ENCODE measurements around the gene IRX3. TPM values are rescaled to one million over a fixed set of nuclear protein-coding genes. Genes with fewer than 3 reads are reported as not detected.

Gene IRX3
- total RNA-seq, 6 experiments from 2014 or later = 0.25 to 1.3 (median 0.61) TPM

DNA sequence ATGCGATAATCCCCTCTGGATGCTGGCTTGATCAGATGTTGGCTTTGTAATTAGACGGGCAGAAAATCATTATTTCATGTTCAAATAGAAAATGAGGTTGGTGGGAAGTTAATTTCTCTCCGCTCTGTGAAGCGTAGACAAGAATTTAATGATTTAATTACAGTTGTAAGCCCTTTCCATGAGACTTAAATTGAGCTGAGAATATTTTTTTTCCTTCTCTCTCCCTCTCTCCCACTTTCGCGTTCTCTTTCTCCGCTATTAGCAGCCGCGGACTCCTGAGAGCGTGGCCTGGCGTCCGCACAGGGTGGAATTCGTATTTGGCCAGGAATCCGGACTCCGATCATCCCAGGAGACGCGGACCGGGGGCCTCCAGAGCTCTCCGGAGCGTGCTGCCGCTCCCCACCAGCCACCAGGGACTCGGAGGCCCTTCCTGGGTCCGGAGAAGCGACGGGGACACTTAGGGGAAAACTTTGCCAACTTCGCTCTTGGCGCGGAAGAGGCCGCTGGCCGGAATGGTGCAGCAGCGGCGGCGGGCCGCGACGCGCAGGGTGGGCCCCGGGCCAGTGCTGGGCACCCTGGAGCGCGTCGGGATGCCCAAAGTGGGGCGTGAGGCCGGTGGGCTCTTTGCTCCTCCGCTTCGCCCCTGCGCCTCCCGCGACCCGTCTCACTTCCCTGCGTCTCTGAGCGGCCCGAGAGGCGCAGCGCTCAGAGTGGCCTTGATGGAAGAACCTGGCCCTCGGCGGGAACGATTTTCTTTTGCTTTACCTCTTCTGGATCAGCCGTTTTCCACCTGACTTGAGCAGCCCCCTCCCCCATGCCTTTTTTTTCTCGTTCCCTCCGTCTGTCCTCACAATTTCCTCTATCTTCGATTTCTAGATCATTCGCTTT, 3.6 kb upstream of the IRX3 start:
- H3K27me3 ChIP-seq = peaks cover 5 to 26% of the 10 kb centered on the region in 2 donors
- 8% methylated on average over 33 of the region's 62 CpGs for WGBS (ENCODE audit: insufficient coverage, low coverage, low lambda C conversion rate, missing lambda C conversion rate)
- peaks cover 0 to 30% (median 4%) of the 10 kb centered on the region in 4 donors for H3K4me1 ChIP-seq
- no peaks in the 10 kb centered on the region for H3K9me3 ChIP-seq
- no peak for TF ChIP-seq POLR2A (IDR thresholded peaks at IDR 0.05)
- TF ChIP-seq, protein P1, sequence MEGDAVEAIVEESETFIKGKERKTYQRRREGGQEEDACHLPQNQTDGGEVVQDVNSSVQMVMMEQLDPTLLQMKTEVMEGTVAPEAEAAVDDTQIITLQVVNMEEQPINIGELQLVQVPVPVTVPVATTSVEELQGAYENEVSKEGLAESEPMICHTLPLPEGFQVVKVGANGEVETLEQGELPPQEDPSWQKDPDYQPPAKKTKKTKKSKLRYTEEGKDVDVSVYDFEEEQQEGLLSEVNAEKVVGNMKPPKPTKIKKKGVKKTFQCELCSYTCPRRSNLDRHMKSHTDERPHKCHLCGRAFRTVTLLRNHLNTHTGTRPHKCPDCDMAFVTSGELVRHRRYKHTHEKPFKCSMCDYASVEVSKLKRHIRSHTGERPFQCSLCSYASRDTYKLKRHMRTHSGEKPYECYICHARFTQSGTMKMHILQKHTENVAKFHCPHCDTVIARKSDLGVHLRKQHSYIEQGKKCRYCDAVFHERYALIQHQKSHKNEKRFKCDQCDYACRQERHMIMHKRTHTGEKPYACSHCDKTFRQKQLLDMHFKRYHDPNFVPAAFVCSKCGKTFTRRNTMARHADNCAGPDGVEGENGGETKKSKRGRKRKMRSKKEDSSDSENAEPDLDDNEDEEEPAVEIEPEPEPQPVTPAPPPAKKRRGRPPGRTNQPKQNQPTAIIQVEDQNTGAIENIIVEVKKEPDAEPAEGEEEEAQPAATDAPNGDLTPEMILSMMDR (IDR thresholded peaks at IDR 0.05) = no peak
- no peak for ATAC-seq
- intact Hi-C loops (cut with DNase I) = loop anchor here (10.0 kb wide), 2 partner anchors 645 to 655 kb away; partner anchors contain the start of gene IRX5 (in 1 of the 2)
- no peak overlapping the region for H3K27ac ChIP-seq
- no peak overlapping the region for H3K4me3 ChIP-seq
- no peak for DNase-seq
- H3K36me3 ChIP-seq = no peaks in the 10 kb centered on the region

DNA sequence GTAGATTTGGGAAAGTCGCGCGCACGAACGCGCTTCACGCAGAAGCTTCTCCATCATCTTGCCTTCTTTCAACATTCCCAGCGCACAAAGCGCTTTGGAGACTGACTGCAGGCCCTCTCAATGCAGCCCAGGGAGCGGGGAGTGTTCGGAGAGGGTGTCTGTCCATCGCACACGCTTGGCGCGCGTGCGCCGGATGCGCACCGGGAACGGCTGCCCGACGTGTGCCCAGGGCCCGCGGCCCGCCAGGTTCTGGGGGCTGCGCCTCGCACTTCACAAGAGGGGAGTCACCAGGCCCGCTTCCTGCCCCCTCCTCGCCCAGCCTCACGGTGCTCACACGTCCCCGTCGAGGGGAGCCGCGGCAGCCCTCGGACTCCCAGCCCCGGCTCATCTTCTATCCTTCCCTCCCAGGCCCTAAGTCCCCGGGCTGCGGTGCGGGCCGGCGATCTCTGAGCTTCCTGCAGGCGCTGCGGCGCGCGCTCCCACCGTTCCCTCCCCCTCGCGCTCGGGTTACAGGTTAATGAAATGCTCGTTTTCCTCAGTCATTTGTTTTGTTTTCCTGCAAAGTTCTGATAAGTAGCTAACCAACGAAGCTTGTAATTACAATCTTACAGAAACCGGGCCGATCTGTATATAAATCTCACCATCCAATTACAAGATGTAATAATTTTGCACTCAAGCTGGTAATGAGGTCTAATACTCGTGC, 2.8 kb upstream of the IRX3 start:
- intact Hi-C loops (cut with DNase I) = loop anchor here (10.0 kb wide), 2 partner anchors 645 to 655 kb away; partner anchors contain the start of gene IRX5 (in 1 of the 2)

DNA sequence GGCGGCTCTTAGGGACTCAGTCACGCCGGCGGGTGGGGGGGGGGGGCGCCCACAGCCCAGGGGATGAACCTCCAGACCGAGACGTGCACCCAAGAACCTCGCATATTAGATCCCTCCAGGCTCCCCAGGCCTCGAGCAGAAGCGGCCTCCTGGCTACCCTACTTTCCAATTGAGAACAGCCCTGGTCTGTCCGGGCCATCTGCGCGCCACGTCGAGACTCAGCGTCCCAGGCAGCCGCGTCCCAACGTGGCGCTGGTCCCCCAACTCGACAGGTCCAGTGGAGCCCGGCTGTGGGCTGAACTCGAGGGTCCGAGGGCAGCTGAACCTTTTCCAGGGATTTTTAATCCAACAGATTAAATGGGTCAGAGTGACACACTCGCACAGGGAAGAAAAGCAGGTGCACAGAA, 2.3 kb upstream of the IRX3 start:
- H3K4me3 ChIP-seq = no peak overlapping the region
- no peak for TF ChIP-seq POLR2A (IDR thresholded peaks at IDR 0.05)
- TF ChIP-seq, protein P1 (IDR thresholded peaks at IDR 0.05) = no peak
- DNase-seq (no peak), ATAC-seq (no peak)
- intact Hi-C loops (cut with DNase I) = loop anchor here (10.0 kb wide), 2 partner anchors 646 to 656 kb away; partner anchors contain the start of gene IRX5 (in 1 of the 2)
- H3K36me3 ChIP-seq = no peaks in the 10 kb centered on the region
- H3K27ac ChIP-seq = no peak overlapping the region
- H3K9me3 ChIP-seq = no peaks in the 10 kb centered on the region
- whole genome bisulfite sequencing (ENCODE audit: insufficient coverage, low coverage, low lambda C conversion rate, missing lambda C conversion rate) = 20% methylated on average over 1 of the region's 25 CpGs
- H3K4me1 ChIP-seq = peaks cover 0 to 35% (median 4%) of the 10 kb centered on the region in 4 donors
- peaks cover 5 to 34% of the 10 kb centered on the region in 2 donors for H3K27me3 ChIP-seq

More for the DNA sequence above, 2.8 kb upstream of the IRX3 start:
- peaks cover 0 to 31% (median 4%) of the 10 kb centered on the region in 4 donors for H3K4me1 ChIP-seq
- no peak for TF ChIP-seq POLR2A (IDR thresholded peaks at IDR 0.05)
- TF ChIP-seq, protein P1 (IDR thresholded peaks at IDR 0.05) = no peak
- peaks cover 5 to 29% of the 10 kb centered on the region in 2 donors for H3K27me3 ChIP-seq
- no peaks in the 10 kb centered on the region for H3K9me3 ChIP-seq
- DNase-seq (no peak), ATAC-seq (no peak)
- 20% methylated on average over 24 of the region's 57 CpGs for WGBS (ENCODE audit: insufficient coverage, low coverage, low lambda C conversion rate, missing lambda C conversion rate)
- H3K4me3 ChIP-seq = no peak overlapping the region
- H3K27ac ChIP-seq = no peak overlapping the region
- no peaks in the 10 kb centered on the region for H3K36me3 ChIP-seq

DNA sequence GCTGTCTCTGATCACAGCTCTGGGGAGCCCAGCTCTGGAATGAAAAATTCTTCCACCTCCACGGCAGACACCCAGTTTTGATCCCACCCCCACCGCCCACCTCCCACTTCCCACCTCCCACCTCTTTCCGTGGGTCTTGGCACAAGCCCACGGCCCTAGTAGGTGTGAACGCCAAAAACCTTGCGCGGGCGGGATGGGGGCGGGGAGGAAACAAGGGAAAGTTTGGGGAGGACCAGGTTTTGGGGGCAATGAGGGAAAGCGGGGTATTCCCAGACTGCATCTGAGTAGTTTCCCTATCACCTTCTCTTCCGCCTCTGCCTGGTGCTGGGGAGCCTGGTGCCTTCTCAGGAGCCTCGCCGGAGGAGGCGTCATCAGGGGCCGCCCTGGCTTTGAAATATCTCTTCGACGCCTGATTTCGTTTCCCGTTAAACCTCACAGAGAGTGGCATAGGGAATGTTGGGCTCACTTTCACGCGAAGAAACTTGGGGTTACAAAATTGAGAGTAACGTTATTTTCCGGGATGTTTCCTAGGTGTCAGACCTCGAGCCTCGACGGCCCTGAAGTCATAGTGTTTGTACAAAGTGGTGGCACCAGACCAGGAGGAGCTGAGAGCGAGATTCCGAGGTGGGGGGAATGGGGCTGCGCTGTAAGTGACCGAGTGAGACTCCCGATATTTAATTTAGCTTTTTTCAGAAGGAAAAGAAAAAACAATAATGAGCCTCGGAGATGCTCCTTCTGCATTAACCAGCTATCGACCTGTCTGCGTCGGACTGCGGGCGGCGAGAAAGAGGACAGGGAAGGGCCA, 1.6 kb upstream of the IRX3 start:
- Histone ChIP-seq H3K4me1 (peaks cover 0 to 35% (median 4%) of the 10 kb centered on the region in 4 donors), H3K27me3 (peaks cover 5 to 39% of the 10 kb centered on the region in 2 donors), H3K4me3 (no peak overlapping the region), H3K36me3 (no peaks in the 10 kb centered on the region), H3K9me3 (no peaks in the 10 kb centered on the region), H3K27ac (no peak overlapping the region)
- ATAC-seq = no peak
- DNase-seq = no peak
- no peak for TF ChIP-seq POLR2A (IDR thresholded peaks at IDR 0.05)
- TF ChIP-seq, protein P1 (IDR thresholded peaks at IDR 0.05) = no peak
- 13% methylated on average over 25 of the region's 38 CpGs for WGBS (ENCODE audit: insufficient coverage, low coverage, low lambda C conversion rate, missing lambda C conversion rate)
- intact Hi-C loops (cut with DNase I) = loop anchor here (10.0 kb wide), 2 partner anchors 647 to 657 kb away; partner anchors contain the start of gene IRX5 (in 1 of the 2)

Measured in right lobe of liver (tissue), 6 donors.